T-cell (primary cell): ENCODE results near the gene TP53BP2. TPM values are rescaled to one million over a fixed set of nuclear protein-coding genes. Genes with fewer than 3 reads are reported as not detected.
"Not testable (repeated sequence)": the region's sequence is repeated elsewhere in the genome, so short reads cannot be mapped to it uniquely, and the experiment has no call there.

Experiments
- ATAC-seq, 4 experiments: fragments of 200-7000 bp in 3 of 4; fragments of 150-1000 bp in 1 of 4; cut with Tn5 transposase; replicated peaks in 1 of 4; 1 replicate in 3 of 4; 2 replicates in 1 of 4; pipeline ENCODE4 v1.10.0; 2021; ENCODE audit warnings: moderate library complexity in 3 of 4, mild to moderate bottlenecking in 2 of 4, moderate number of reproducible peaks in 1 of 4
- CTCF ChIA-PET, 2 donors: fragments of 300-600 bp; sonication (Branson Sonifier 250); formaldehyde crosslinking; loops; one replicate each; lab custom pipeline; 2022; ENCODE audit warnings: antibody characterized with exemption in 2 of 2; lab: Charles Lee
- POLR2A ChIA-PET, 2 donors: fragments of 300-600 bp; sonication (Branson Sonifier 250); formaldehyde crosslinking; loops; one replicate each; lab custom pipeline; 2022; ENCODE audit warnings: antibody characterized with exemption in 2 of 2; lab: Charles Lee
- DNase-seq, 35 experiments: peaks; one replicate each; pipeline versions ENCODE4 v3.0.0 to v3.0.0-alpha.2; 2013 to 2023
- H3K27ac ChIP-seq: one replicate; pipeline ENCODE4 v1.5.1; 2013; ENCODE audit warnings: low read length
- H3K27me3 ChIP-seq, 2 experiments: replicated peaks in 1 of 2; 1 replicate in 1 of 2; 2 replicates in 1 of 2; pipeline versions ENCODE4 v1.6.1 to v1.7.0; 2013; ENCODE audit warnings: low read length in 1 of 2, mixed read lengths in 1 of 2; ENCODE audit not compliant: control insufficient read depth in 2 of 2, insufficient read depth in 2 of 2; ENCODE audit errors: extremely low read depth in 1 of 2
- H3K36me3 ChIP-seq, 2 donors: 1 replicate in 1 of 2; 2 replicates in 1 of 2; pipeline versions ENCODE4 v1.6.1 to v1.7.0; 2013; ENCODE audit warnings: low read length in 1 of 2; ENCODE audit not compliant: control insufficient read depth in 2 of 2, insufficient read depth in 1 of 2; ENCODE audit errors: extremely low read depth in 1 of 2
- H3K4me1 ChIP-seq, 2 experiments: 1 replicate in 1 of 2; 2 replicates in 1 of 2; pipeline versions ENCODE4 v1.6.1 to v1.7.0; 2013; ENCODE audit warnings: low read length in 2 of 2, mixed read lengths in 1 of 2; ENCODE audit not compliant: insufficient read depth in 2 of 2, control insufficient read depth in 1 of 2; ENCODE audit errors: extremely low read depth in 1 of 2
- H3K4me3 ChIP-seq, 2 donors: 1 replicate in 1 of 2; 2 replicates in 1 of 2; pipeline versions ENCODE4 v1.5.1 to v1.7.0; 2013; ENCODE audit warnings: mild to moderate bottlenecking in 2 of 2, low read length in 1 of 2, moderate library complexity in 1 of 2; ENCODE audit not compliant: control insufficient read depth in 1 of 2; ENCODE audit errors: extremely low read depth in 1 of 2
- H3K9me3 ChIP-seq: 2 replicates; pipeline ENCODE4 v1.7.0; 2013
- H3K27ac Mint-ChIP-seq, 2 donors: one replicate each; pipeline ENCODE4 v1.8.0; 2020 to 2021; ENCODE audit warnings: mild to moderate bottlenecking in 2 of 2, mixed read lengths in 2 of 2
- H3K27me3 Mint-ChIP-seq, 2 donors: one replicate each; pipeline ENCODE4 v1.8.0; 2021 to 2022; ENCODE audit warnings: mixed read lengths in 2 of 2
- H3K36me3 Mint-ChIP-seq: one replicate; pipeline ENCODE4 v1.8.0; 2021; ENCODE audit warnings: mixed read lengths
- H3K4me1 Mint-ChIP-seq, 3 donors: one replicate each; pipeline ENCODE4 v1.8.0; 2020 to 2022; ENCODE audit warnings: mixed read lengths in 3 of 3, mild to moderate bottlenecking in 1 of 3
- H3K4me3 Mint-ChIP-seq, 3 donors: one replicate each; pipeline ENCODE4 v1.8.0; 2020 to 2022; ENCODE audit warnings: mild to moderate bottlenecking in 3 of 3, mixed read lengths in 3 of 3, moderate library complexity in 3 of 3
- H3K9me3 Mint-ChIP-seq, 3 donors: one replicate each; pipeline ENCODE4 v1.8.0; 2020 to 2022; ENCODE audit warnings: mixed read lengths in 3 of 3
- WGBS: methylation state at CpG from one replicate; pipeline ENCODE4 v1.1.5; 2013; ENCODE audit warnings: missing lambda C conversion rate; ENCODE audit not compliant: insufficient coverage; 5-methylcytosine and 5-hydroxymethylcytosine counted together
- total RNA-seq, 35 experiments: library from RNA in 6 of 35; stranded (reverse) in 6 of 35; fragments of 120-200 nt in 1 of 35; gene quantifications; one replicate each; pipeline versions ENCODE4 v1.2.1 to v1.2.4 and lab custom pipeline; 2013 to 2026

TP53BP2 gene
- total RNA-seq, 5 donors from 2014 or later (not counting 1 experiment from before 2014, with no cell fraction given), result 46.9 to 84.0 (median 53.1) TPM

DNA sequence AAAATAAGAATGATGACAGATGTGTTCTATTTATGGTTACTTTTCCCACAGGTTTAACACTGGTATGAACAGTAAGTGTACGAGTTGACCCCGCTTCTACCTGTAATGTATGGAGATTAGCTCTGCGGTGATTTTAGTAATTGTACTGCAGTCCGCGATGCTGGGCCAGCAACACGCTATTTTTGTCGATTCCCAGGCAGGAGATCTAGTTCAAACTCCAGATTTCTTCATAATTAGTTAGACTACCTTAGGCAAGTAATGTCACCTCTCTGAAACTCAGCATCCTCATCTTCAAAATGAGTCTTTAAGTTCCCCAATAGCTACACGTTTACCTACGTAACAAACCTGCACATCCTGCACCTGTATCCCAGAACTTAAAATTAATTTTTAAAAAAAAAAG lies 21.5 kb downstream of the TP53BP2 start:
- no peak for DNase-seq
- H3K36me3 Mint-ChIP-seq, result peaks cover 25% of the 10 kb centered on the region
- Histone ChIP-seq H3K36me3 (peaks cover 0 to 18% of the 10 kb centered on the region in 2 donors), H3K4me1 (peaks cover 11 to 20% of the 10 kb centered on the region in 2 experiments), H3K27ac (no peak overlapping the region), H3K9me3 (no peaks in the 10 kb centered on the region), H3K27me3 (no peaks in the 10 kb centered on the region), H3K4me3 (no peak overlapping the region)
- CTCF ChIA-PET, result interaction anchor here in 1 of 2 donors (0.8 to 1.8 kb wide), 7 partner anchors 8 to 58 kb away, joined by 3 to 10 read pairs (median 3); partner anchors contain the start of gene TP53BP2
- H3K27ac Mint-ChIP-seq, result no peak overlapping the region
- peak overlapping the region in 1 of 3 donors; percentile 8 for H3K4me3 Mint-ChIP-seq
- H3K9me3 Mint-ChIP-seq, result no peaks in the 10 kb centered on the region
- 97% methylated on average over 4 of the region's 9 CpGs for WGBS
- POLR2A ChIA-PET, result interaction anchor here (0.7 to 1.0 kb wide), 4 partner anchors 17 to 22 kb away, joined by 3 to 11 read pairs (median 4); no protein-coding TSS in a partner anchor
- no peak for ATAC-seq
- peaks cover 63 to 78% (median 71%) of the 10 kb centered on the region in 3 donors for H3K4me1 Mint-ChIP-seq
- H3K27me3 Mint-ChIP-seq, result no peaks in the 10 kb centered on the region

- no peaks in the 10 kb centered on the region for H3K9me3 Mint-ChIP-seq
- no peaks in the 10 kb centered on the region for H3K27me3 Mint-ChIP-seq
- H3K4me3 ChIP-seq, result no peak overlapping the region
- peaks cover 46 to 66% (median 55%) of the 10 kb centered on the region in 3 donors for H3K4me1 Mint-ChIP-seq
- H3K27ac Mint-ChIP-seq, result peak overlapping the region in 1 of 2 donors; percentile 23
- no peaks in the 10 kb centered on the region for H3K27me3 ChIP-seq
- DNase-seq (no peak), ATAC-seq (no peak)
- no peak overlapping the region for H3K4me3 Mint-ChIP-seq
- no peaks in the 10 kb centered on the region for H3K9me3 ChIP-seq
- POLR2A ChIA-PET, result interaction anchor here (0.5 to 0.7 kb wide), 3 partner anchors 8 to 451 kb away, joined by 3 to 4 read pairs (median 3); no protein-coding TSS in a partner anchor
- CTCF ChIA-PET, result no interaction called here
- H3K36me3 ChIP-seq, result peaks cover 0 to 24% of the 10 kb centered on the region in 2 donors
- peaks cover 4 to 10% of the 10 kb centered on the region in 2 experiments for H3K4me1 ChIP-seq
- peaks cover 28% of the 10 kb centered on the region for H3K36me3 Mint-ChIP-seq
- 93% methylated on average over 10 of the region's 11 CpGs for WGBS
- no peak overlapping the region for H3K27ac ChIP-seq
Observed at GRCh38 chr1:223820971-223821370, 24.8 kb downstream of the TP53BP2 start.

GRCh38 chr1:223820515-223820858 lies 25.3 kb downstream of the TP53BP2 start:
- 60% methylated on average over 1 of the region's 2 CpGs for WGBS
- peak overlapping the region in 1 of 2 donors; percentile 23 for H3K27ac Mint-ChIP-seq
- Histone ChIP-seq H3K9me3 (no peaks in the 10 kb centered on the region), H3K4me3 (no peak overlapping the region), H3K27ac (no peak overlapping the region), H3K4me1 (peaks cover 3 to 5% of the 10 kb centered on the region in 2 experiments), H3K36me3 (peaks cover 0 to 24% of the 10 kb centered on the region in 2 donors), H3K27me3 (no peaks in the 10 kb centered on the region)
- no peak for DNase-seq
- no peak for ATAC-seq
- H3K36me3 Mint-ChIP-seq, result peaks cover 29% of the 10 kb centered on the region
- H3K27me3 Mint-ChIP-seq, result no peaks in the 10 kb centered on the region
- ChIA-PET POLR2A (interaction anchor here (0.7 kb wide), 2 partner anchors 8 to 21 kb away, joined by 3 to 4 read pairs; no protein-coding TSS in a partner anchor), CTCF (no interaction called here)
- peaks cover 45 to 66% (median 54%) of the 10 kb centered on the region in 3 donors for H3K4me1 Mint-ChIP-seq
- no peaks in the 10 kb centered on the region for H3K9me3 Mint-ChIP-seq
- H3K4me3 Mint-ChIP-seq, result no peak overlapping the region

DNA sequence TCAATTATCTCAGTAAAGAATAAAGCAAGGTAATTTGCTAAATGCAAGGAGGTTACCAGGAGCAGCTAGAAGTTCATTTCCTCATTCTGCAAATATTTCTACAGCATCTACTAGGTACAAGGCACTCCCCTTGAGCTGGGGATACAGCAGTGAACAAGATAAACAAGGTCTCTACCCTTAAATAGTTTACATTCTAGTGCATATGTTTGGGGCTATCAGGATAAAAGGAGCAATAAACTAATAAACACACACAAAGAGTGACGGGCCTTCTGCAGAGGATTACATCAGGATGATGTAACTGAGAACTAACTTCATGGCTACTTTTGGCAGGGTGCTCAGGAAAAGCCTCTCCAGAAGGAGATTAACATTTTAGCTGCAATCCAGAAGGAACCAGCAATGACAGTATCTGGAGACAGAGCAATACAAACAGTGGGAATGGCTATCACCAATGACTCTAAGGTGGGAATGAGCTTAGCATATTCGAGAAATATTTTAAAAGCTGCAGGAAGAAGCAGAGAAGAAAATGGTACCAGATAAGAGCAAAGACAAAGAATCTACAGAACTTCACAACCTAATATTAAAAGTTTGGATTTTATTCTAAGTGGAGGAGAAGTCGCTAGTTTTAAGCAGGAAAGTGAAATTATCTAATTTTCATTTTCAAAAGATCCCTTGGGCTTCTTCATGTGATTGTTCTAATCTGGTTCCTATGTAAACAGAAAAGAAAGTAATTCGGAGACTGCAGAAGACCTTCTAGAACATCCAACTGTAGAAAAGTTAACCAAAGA lies 25.8 kb downstream of the TP53BP2 start:
- CTCF ChIA-PET, result no interaction called here
- H3K27ac Mint-ChIP-seq, result no peak overlapping the region
- POLR2A ChIA-PET, result no interaction called here

GRCh38 chr1:223817265-223817664 lies 28.5 kb downstream of the TP53BP2 start:
- H3K4me3 Mint-ChIP-seq, ATAC-seq, H3K9me3 ChIP-seq, H3K4me3 ChIP-seq, H3K27me3 ChIP-seq, H3K27me3 Mint-ChIP-seq, DNase-seq, H3K27ac Mint-ChIP-seq, H3K27ac ChIP-seq, H3K9me3 Mint-ChIP-seq, POLR2A ChIA-PET: not testable (repeated sequence)
- Mint-ChIP-seq H3K36me3 (peaks cover 52% of the 10 kb centered on the region), H3K4me1 (peaks cover 39 to 61% (median 53%) of the 10 kb centered on the region in 3 donors)
- H3K4me1 ChIP-seq, result peaks cover 11 to 13% of the 10 kb centered on the region in 2 experiments
- CTCF ChIA-PET, result interaction anchor here in 1 of 2 donors (1.0 kb wide), 1 partner anchor 25 kb away, joined by 3 read pairs; no protein-coding TSS in a partner anchor
- H3K36me3 ChIP-seq, result peaks cover 0 to 47% of the 10 kb centered on the region in 2 donors

More for the DNA sequence above, 25.8 kb downstream of the TP53BP2 start:
- peaks cover 4 to 5% of the 10 kb centered on the region in 2 experiments for H3K4me1 ChIP-seq
- no CpG with 5 or more reads among the region's 4 CpGs for WGBS
- no peak overlapping the region for H3K4me3 Mint-ChIP-seq
- peaks cover 32% of the 10 kb centered on the region for H3K36me3 Mint-ChIP-seq
- peaks cover 45 to 66% (median 54%) of the 10 kb centered on the region in 3 donors for H3K4me1 Mint-ChIP-seq
- H3K4me3 ChIP-seq, result no peak overlapping the region
- no peaks in the 10 kb centered on the region for H3K9me3 ChIP-seq
- ATAC-seq (no peak), DNase-seq (no peak)
- H3K27me3 Mint-ChIP-seq, result no peaks in the 10 kb centered on the region
- no peak overlapping the region for H3K27ac ChIP-seq
- peaks cover 0 to 27% of the 10 kb centered on the region in 2 donors for H3K36me3 ChIP-seq
- no peaks in the 10 kb centered on the region for H3K9me3 Mint-ChIP-seq
- H3K27me3 ChIP-seq, result no peaks in the 10 kb centered on the region

GRCh38 chr1:223815865-223816264 lies 29.9 kb downstream of the TP53BP2 start:
- ChIA-PET POLR2A (no interaction called here), CTCF (no interaction called here)
- Mint-ChIP-seq H3K9me3 (no peaks in the 10 kb centered on the region), H3K4me3 (no peak overlapping the region), H3K27me3 (no peaks in the 10 kb centered on the region), H3K27ac (no peak overlapping the region), H3K4me1 (peaks cover 39 to 60% (median 52%) of the 10 kb centered on the region in 3 donors), H3K36me3 (peaks cover 50% of the 10 kb centered on the region)
- ATAC-seq (no peak), DNase-seq (no peak)
- 100% methylated on average over 2 of the region's 3 CpGs for WGBS
- Histone ChIP-seq H3K4me1 (peaks cover 11 to 14% of the 10 kb centered on the region in 2 experiments), H3K36me3 (peaks cover 0 to 45% of the 10 kb centered on the region in 2 donors), H3K9me3 (no peaks in the 10 kb centered on the region), H3K27ac (no peak overlapping the region), H3K4me3 (no peak overlapping the region), H3K27me3 (no peaks in the 10 kb centered on the region)
